Measurements from ENCODE around the gene CFAP65.

CFAP65 gene

GRCh38 chr2:219041252-219041651, at the start of gene CFAP65:
Gene CFAP65 (minus strand): TSS chr2:219041516. CDS start chr2:219039048, 2,468 bp downstream.
- peak; percentile 66 to 72 for DNase-seq (ENCODE audit: low read depth in 2 of 2)
- H3K4me3 ChIP-seq (replicated peaks in 1 of 2; ENCODE audit: low read depth in 2 of 2, low read length in 2 of 2): peak within 1 kb of the TSS; percentile 36 to 56
- no peak for TF ChIP-seq CTCF (IDR thresholded peaks at IDR 0.05; ENCODE audit: low read depth, low read length)

GRCh38 chr2:219090436-219091299, 49.4 kb upstream of the CFAP65 start:
- no peak for DNase-seq (ENCODE audit: low read depth in 2 of 2)
- H3K4me3 ChIP-seq (replicated peaks in 1 of 2; ENCODE audit: low read depth in 2 of 2, low read length in 2 of 2): no peak overlapping the region
- TF ChIP-seq CTCF (IDR thresholded peaks at IDR 0.05; ENCODE audit: low read depth, low read length): no peak

GRCh38 chr2:219089330-219089729, 48.0 kb upstream of the CFAP65 start:
- TF ChIP-seq CTCF (IDR thresholded peaks at IDR 0.05; ENCODE audit: low read depth, low read length): no peak
- DNase-seq (ENCODE audit: low read depth in 2 of 2): no peak
- H3K4me3 ChIP-seq (replicated peaks in 1 of 2; ENCODE audit: low read depth in 2 of 2, low read length in 2 of 2): no peak overlapping the region

GRCh38 chr2:219087848-219088247, 46.5 kb upstream of the CFAP65 start:
- DNase-seq (ENCODE audit: low read depth in 2 of 2): no peak
- no peak for TF ChIP-seq CTCF (IDR thresholded peaks at IDR 0.05; ENCODE audit: low read depth, low read length)
- H3K4me3 ChIP-seq (replicated peaks in 1 of 2; ENCODE audit: low read depth in 2 of 2, low read length in 2 of 2): no peak overlapping the region

GRCh38 chr2:219087361-219087760, 46.0 kb upstream of the CFAP65 start:
- no peak overlapping the region for H3K4me3 ChIP-seq (replicated peaks in 1 of 2; ENCODE audit: low read depth in 2 of 2, low read length in 2 of 2)
- DNase-seq (ENCODE audit: low read depth in 2 of 2): no peak
- no peak for TF ChIP-seq CTCF (IDR thresholded peaks at IDR 0.05; ENCODE audit: low read depth, low read length)

GRCh38 chr2:219086196-219086595, 44.9 kb upstream of the CFAP65 start:
- H3K4me3 ChIP-seq (replicated peaks in 1 of 2; ENCODE audit: low read depth in 2 of 2, low read length in 2 of 2): no peak overlapping the region
- no peak for TF ChIP-seq CTCF (IDR thresholded peaks at IDR 0.05; ENCODE audit: low read depth, low read length)
- no peak for DNase-seq (ENCODE audit: low read depth in 2 of 2)
